Hepatocyte (in vitro differentiated cells): ENCODE measurements around the gene ITGB8.

Experiments
- EZH2 ChIP-seq: fragments of 200-600 bp; sonication (generic); IDR thresholded peaks from 2 replicates; pipeline ENCODE4 v1.6.1; 2016; ENCODE audit warnings: antibody characterized with exemption, mild to moderate bottlenecking, borderline replicate concordance
- EZH2phosphoT487 ChIP-seq: fragments of 200-600 bp; sonication (generic); IDR thresholded peaks from one replicate; pipeline ENCODE4 v1.6.1; 2018; ENCODE audit warnings: antibody characterized with exemption, mild to moderate bottlenecking, low read depth, moderate library complexity; ENCODE audit not compliant: unreplicated experiment, severe bottlenecking
- TF ChIP-seq, protein P1 (sequence below): fragments of 200-600 bp; sonication (generic); IDR thresholded peaks from 2 replicates; pipeline ENCODE4 v1.5.1; 2016; ENCODE audit warnings: antibody characterized with exemption, mild to moderate bottlenecking; ENCODE audit not compliant: poor library complexity

DNA sequence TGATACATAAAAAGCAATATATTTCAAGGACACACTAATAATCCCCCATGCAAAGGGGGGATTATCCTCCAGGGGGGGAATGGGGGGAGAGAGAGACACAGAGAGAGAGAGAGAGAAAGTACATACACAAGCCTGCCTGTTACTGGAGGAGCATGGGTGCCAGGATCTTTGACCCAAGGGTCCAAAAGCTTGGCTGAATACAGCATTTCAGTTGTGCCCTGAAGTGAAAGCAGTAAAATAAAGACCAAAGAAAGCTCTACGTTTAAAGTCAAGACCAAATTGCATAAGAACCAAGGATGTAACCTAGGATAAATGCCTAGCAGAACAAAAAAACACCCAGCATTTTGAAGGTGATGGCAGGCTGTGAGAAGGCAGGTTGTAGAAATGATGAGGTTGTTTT, 27.8 kb upstream of the ITGB8 start:
- TF ChIP-seq, protein P1, sequence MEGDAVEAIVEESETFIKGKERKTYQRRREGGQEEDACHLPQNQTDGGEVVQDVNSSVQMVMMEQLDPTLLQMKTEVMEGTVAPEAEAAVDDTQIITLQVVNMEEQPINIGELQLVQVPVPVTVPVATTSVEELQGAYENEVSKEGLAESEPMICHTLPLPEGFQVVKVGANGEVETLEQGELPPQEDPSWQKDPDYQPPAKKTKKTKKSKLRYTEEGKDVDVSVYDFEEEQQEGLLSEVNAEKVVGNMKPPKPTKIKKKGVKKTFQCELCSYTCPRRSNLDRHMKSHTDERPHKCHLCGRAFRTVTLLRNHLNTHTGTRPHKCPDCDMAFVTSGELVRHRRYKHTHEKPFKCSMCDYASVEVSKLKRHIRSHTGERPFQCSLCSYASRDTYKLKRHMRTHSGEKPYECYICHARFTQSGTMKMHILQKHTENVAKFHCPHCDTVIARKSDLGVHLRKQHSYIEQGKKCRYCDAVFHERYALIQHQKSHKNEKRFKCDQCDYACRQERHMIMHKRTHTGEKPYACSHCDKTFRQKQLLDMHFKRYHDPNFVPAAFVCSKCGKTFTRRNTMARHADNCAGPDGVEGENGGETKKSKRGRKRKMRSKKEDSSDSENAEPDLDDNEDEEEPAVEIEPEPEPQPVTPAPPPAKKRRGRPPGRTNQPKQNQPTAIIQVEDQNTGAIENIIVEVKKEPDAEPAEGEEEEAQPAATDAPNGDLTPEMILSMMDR: no peak
- TF ChIP-seq EZH2 (no peak), EZH2phosphoT487 (no peak)
